Psoas muscle (tissue), 8 donors: Measurements from ENCODE around the gene ABR. TPM values are rescaled to one million over a fixed set of nuclear protein-coding genes. Genes with fewer than 3 reads are reported as not detected.

ENCODE experiments used
- ATAC-seq, 4 donors: fragments of 200-7000 bp; cut with Tn5 transposase; one replicate each; pipeline ENCODE4 v1.9.1; 2020; ENCODE audit warnings: moderate library complexity in 3 of 4, mild to moderate bottlenecking in 2 of 4
- DNase-seq, 2 donors: peaks; one replicate each; pipeline ENCODE4 v3.0.0-alpha.2; 2020
- H3K27ac ChIP-seq: fragments of 200-600 bp; one replicate; pipeline ENCODE4 v1.8.0; 2022
- H3K27me3 ChIP-seq, 3 donors: fragments of 200-600 bp in 1 of 3; one replicate each; pipeline versions ENCODE4 v1.6.1 to v1.8.0; 2013 to 2022; ENCODE audit warnings: low read length in 2 of 3, mild to moderate bottlenecking in 2 of 3, moderate library complexity in 1 of 3; ENCODE audit not compliant: insufficient read depth in 3 of 3
- H3K36me3 ChIP-seq, 2 donors: fragments of 200-600 bp in 1 of 2; one replicate each; pipeline versions ENCODE4 v1.6.1 to v1.8.0; 2013 to 2022; ENCODE audit warnings: low read depth in 1 of 2, mild to moderate bottlenecking in 1 of 2, moderate library complexity in 1 of 2; ENCODE audit not compliant: insufficient read depth in 1 of 2
- H3K4me1 ChIP-seq: fragments of 200-600 bp; one replicate; pipeline ENCODE4 v1.8.0; 2022
- H3K4me3 ChIP-seq: fragments of 200-600 bp; one replicate; pipeline ENCODE4 v1.8.0; 2022; ENCODE audit warnings: mild to moderate bottlenecking
- H3K9me3 ChIP-seq: fragments of 200-600 bp; one replicate; pipeline ENCODE4 v1.8.0; 2022
- WGBS, 3 donors: extraction: QIAGEN DNeasy Blood & Tissue Kit; methylation state at CpG; one replicate each; pipeline versions ENCODE4 v1.1.6 to v1.1.7; 2013; 5-methylcytosine and 5-hydroxymethylcytosine counted together
- intact Hi-C, 2 donors: fragments of 100-400 bp; cut with DNase I; formaldehyde crosslinking; loops; one replicate each; pipeline versions ENCODE4 v1.11.0 to v1.14.2; 2022
- polyA plus RNA-seq, 3 donors: library from polyadenylated mRNA; stranded (reverse); fragments of 200-250 nt; gene quantifications; one replicate each; pipeline ENCODE4 v1.2.3, GENCODE V29; 2013
- total RNA-seq, 4 donors: library from RNA; stranded (reverse); fragmentation: NEBNext Ultra II Directional in 2 of 4; extraction: Animal tissue kit (Norgen Biotek cat#: 25700) in 2 of 4; gene quantifications; one replicate each; pipeline versions ENCODE4 v1.2.1 to v1.2.4, GENCODE V29; 2021 to 2023
- TF ChIP-seq, protein P1 (sequence below): fragments of 200-600 bp; IDR thresholded peaks from one replicate; pipeline ENCODE4 v1.8.0; 2022; ENCODE audit warnings: antibody characterized with exemption
- donor health status: healthy with polysubstance abuse.
- donor health status: DM: no; HTN: no; CAD: no; lungs with moderate emphysema.
- donor health status: Bipolar disorder and iron deficiency.
- donor health status: healthy.
- donor health status: DM: yes; HTN: yes; CAD: no.
- donor health status: DM: no; HTN: no; CAD: no.
- donor health status: DM: no; HTN: no; CAD: no.
- donor health status: DM: yes; HTN: yes; CAD: no.

ABR gene
- total and polyA plus RNA-seq, 7 donors: 5.8 to 25.4 (median 9.8) TPM

DNA sequence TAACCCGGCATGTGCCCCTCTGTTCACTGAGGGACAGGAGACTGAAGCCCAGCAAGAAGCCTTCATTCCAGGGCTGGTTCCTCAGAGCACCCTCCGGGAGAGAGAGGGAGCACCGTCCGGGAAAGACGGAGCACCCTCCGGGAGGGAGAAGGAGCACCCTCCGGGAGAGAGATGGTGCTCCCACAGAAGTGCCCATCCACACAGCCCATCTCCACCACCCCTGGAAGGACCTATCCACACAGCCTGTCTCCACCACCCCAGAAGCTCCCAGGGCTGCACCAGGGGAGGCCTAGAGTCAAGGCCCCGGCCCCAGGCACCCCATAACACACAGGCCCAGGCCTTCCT is 88.6 kb downstream of the ABR start:
- Histone ChIP-seq H3K9me3 (no peaks in the 10 kb centered on the region), H3K27me3 (no peaks in the 10 kb centered on the region), H3K36me3 (peaks cover 0 to 27% of the 10 kb centered on the region in 2 donors), H3K27ac (no peak overlapping the region), H3K4me1 (peaks cover 16% of the 10 kb centered on the region), H3K4me3 (no peak overlapping the region)
- TF ChIP-seq, protein P1, sequence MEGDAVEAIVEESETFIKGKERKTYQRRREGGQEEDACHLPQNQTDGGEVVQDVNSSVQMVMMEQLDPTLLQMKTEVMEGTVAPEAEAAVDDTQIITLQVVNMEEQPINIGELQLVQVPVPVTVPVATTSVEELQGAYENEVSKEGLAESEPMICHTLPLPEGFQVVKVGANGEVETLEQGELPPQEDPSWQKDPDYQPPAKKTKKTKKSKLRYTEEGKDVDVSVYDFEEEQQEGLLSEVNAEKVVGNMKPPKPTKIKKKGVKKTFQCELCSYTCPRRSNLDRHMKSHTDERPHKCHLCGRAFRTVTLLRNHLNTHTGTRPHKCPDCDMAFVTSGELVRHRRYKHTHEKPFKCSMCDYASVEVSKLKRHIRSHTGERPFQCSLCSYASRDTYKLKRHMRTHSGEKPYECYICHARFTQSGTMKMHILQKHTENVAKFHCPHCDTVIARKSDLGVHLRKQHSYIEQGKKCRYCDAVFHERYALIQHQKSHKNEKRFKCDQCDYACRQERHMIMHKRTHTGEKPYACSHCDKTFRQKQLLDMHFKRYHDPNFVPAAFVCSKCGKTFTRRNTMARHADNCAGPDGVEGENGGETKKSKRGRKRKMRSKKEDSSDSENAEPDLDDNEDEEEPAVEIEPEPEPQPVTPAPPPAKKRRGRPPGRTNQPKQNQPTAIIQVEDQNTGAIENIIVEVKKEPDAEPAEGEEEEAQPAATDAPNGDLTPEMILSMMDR: no peak
- DNase-seq (no peak), ATAC-seq (no peak)
- intact Hi-C loops: no loop called here
- 86 to 92% (median 91%) methylated on average over 4 to 8 of the region's 8 CpGs for WGBS, 3 donors

DNA sequence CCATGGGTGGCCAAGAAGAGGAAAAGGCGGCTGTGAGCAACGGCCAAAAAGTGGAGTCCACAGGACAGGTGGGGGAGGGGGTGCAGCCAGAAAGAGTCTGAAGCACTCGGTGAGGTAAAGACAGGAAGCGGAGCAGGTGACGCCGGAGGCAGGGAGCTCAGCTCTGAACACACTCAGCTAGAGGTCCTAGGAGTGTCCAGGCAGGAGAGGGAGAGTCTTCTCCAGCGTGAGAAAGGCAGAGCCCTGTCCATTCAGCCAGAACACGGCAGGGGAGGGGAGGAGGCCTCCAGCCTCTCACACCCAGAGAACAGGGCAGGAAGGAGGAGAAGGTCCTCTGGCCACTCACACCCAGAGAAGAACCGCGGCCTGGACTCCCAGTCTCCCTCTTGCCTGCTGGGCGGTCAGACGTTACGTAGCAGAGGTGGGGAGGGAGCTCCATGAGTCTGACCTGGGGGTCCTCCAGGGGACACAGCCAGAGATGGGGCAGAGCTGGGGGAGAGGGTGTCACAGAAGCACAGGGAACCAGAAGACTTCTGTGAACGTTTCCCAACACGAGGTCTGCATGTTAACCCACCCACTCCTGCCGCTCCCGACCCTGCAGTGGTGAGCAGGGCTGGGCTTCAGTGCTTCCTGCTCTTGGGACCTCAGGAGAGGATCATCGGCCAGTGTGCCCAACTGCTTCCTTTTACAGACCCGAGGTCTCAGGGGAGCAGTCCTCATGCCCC is 89.2 kb downstream of the ABR start:
- TF ChIP-seq, protein P1: no peak
- H3K27ac ChIP-seq: no peak overlapping the region
- peaks cover 0 to 27% of the 10 kb centered on the region in 2 donors for H3K36me3 ChIP-seq
- H3K9me3 ChIP-seq: no peaks in the 10 kb centered on the region
- 80 to 84% (median 81%) methylated on average over 17 to 19 of the region's 19 CpGs for WGBS, 3 donors
- no peak for DNase-seq
- ATAC-seq: no peak
- H3K27me3 ChIP-seq: no peaks in the 10 kb centered on the region
- intact Hi-C loops: no loop called here
- no peak overlapping the region for H3K4me3 ChIP-seq
- peaks cover 15% of the 10 kb centered on the region for H3K4me1 ChIP-seq

DNA sequence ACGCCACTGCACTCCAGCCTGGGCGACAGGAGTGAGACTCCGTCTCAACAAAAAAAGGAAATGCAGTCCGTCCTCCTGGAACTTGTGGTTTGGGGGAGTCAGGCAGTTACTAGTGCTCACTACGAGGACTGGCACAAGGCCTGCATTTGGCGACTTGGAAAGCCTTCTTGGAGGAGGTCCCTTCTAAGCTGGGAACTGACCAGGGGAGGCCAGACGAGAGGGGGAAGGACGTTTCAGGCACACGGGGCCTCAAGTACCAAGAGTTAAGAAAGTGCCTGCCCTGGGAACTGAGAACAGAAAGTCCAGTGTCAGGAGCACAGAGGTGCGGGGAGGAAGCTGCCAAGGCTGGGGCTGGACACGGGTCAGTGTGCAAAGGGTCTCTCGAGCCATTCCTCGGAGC is 89.9 kb downstream of the ABR start:
- Histone ChIP-seq H3K27me3 (no peaks in the 10 kb centered on the region), H3K4me1 (peaks cover 12% of the 10 kb centered on the region), H3K36me3 (peaks cover 0 to 27% of the 10 kb centered on the region in 2 donors), H3K4me3 (no peak overlapping the region), H3K27ac (no peak overlapping the region), H3K9me3 (no peaks in the 10 kb centered on the region)
- TF ChIP-seq, protein P1: no peak
- intact Hi-C loops: no loop called here
- WGBS, 3 donors: 66 to 73% (median 67%) methylated on average over 13 of the region's 13 CpGs
- ATAC-seq: peak in 2 of 4 donors; percentile 18 to 21
- DNase-seq: no peak

DNA sequence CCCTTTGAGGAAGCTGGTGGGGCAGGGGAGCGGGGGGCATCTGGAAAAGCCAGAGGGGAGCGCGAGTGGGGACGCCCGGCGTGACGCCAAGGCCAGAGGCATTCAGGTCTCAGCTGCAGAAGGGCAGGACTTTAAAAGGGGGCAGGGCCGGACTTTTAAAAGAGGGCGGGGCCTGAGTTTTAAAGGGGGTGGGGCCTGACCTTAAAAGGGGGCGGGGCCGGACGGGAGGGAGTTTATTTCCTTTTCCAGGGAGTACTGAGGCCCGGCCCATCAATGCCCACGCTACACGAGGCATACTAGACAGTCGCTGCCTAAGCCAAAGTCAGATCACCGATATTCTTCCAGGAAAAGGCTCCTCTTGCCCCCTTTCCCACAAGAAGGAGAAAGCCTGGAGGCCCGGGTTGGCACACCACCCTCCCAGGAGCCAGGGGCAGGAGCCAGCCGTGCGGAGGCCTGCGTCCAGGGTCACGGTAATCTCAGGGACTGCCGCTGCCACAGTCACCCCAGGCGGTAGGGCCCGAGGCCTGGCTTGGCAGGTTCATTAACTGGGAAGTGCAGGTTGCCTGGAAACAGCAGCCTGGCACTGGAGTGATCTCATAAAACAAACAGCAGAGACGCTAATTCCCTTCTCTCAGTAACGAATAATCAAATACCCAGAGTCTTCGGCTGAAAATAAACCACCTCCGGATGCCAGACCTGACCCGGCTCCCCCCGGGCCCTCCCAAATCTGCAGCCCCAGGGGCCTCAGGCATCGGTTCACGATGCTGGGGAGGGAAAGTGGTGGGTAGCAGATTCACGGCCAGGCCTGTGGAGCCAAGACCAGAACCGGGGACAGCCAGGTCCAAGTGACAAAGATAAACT is 92.2 kb downstream of the ABR start:
- Histone ChIP-seq H3K36me3 (peaks cover 0 to 27% of the 10 kb centered on the region in 2 donors), H3K4me1 (peaks cover 12% of the 10 kb centered on the region), H3K27ac (peak overlapping the region; percentile 79), H3K27me3 (no peaks in the 10 kb centered on the region), H3K9me3 (no peaks in the 10 kb centered on the region), H3K4me3 (peak overlapping the region; percentile 40)
- 30 to 36% (median 32%) methylated on average over 33 to 35 of the region's 35 CpGs for WGBS, 3 donors
- DNase-seq (peak; percentile 58 to 78), ATAC-seq (peak; percentile 81 to 92 (median 86))
- intact Hi-C loops: no loop called here
- TF ChIP-seq, protein P1: no peak
